ENCODE results near the gene OOEP.

The OOEP gene

GRCh38 chr6:73388800-73389512 lies 19.3 kb upstream of the OOEP start (continued):
- peak; percentile 83 for TF ChIP-seq ZNF654 (tag by site-specific recombination; IDR thresholded peaks at IDR 0.05; ENCODE audit: low read depth)
- peak; percentile 35; the same call in 1 of the 2 replicates for TF ChIP-seq ZXDB (tag by site-specific recombination; IDR thresholded peaks at IDR 0.05)
- TF ChIP-seq WT1 (tag by site-specific recombination; IDR thresholded peaks at IDR 0.05), result no peak
- TF ChIP-seq ZNF202 (tag by site-specific recombination; IDR thresholded peaks at IDR 0.05; ENCODE audit: borderline replicate concordance), result no peak
- TF ChIP-seq ZNF558 (tag by site-specific recombination; IDR thresholded peaks at IDR 0.05), result no peak
- no peak for TF ChIP-seq ZSCAN23 (tag by site-specific recombination; IDR thresholded peaks at IDR 0.05)
- 0 out of 2 replicates have a peak, but pooled peaks have one; percentile 14 for TF ChIP-seq ZNF629 (tag by site-specific recombination; IDR thresholded peaks at IDR 0.05)
- TF ChIP-seq ZNF350 (tag by site-specific recombination; IDR thresholded peaks at IDR 0.05), result no peak
- peak; percentile 89 for TF ChIP-seq GLIS2 (tag by site-specific recombination; IDR thresholded peaks at IDR 0.05)
- no peak for TF ChIP-seq ZNF223 (tag by site-specific recombination; IDR thresholded peaks at IDR 0.05)
- no peak for TF ChIP-seq ZNF785 (tag by site-specific recombination; IDR thresholded peaks at IDR 0.05)
- TF ChIP-seq PRDM1 (tag by site-specific recombination; IDR thresholded peaks at IDR 0.05), result 0 out of 2 replicates have a peak, but pooled peaks have one; percentile 25
- peak; percentile 97 for TF ChIP-seq ZBTB48 (tag by site-specific recombination; IDR thresholded peaks at IDR 0.05)
- TF ChIP-seq ZNF692 (tag by site-specific recombination; IDR thresholded peaks at IDR 0.05), result no peak
- TF ChIP-seq SP3 (tag by site-specific recombination; IDR thresholded peaks at IDR 0.05), result 0 out of 2 replicates have a peak, but pooled peaks have one; percentile 12
- no peak for TF ChIP-seq ZNF639 (tag by site-specific recombination; IDR thresholded peaks at IDR 0.05)
- TF ChIP-seq, protein P1, sequence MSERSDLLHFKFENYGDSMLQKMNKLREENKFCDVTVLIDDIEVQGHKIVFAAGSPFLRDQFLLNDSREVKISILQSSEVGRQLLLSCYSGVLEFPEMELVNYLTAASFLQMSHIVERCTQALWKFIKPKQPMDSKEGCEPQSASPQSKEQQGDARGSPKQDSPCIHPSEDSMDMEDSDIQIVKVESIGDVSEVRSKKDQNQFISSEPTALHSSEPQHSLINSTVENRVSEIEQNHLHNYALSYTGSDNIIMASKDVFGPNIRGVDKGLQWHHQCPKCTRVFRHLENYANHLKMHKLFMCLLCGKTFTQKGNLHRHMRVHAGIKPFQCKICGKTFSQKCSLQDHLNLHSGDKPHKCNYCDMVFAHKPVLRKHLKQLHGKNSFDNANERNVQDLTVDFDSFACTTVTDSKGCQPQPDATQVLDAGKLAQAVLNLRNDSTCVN (tag by site-specific recombination; optimal IDR thresholded peaks at IDR 0.05), result peak; percentile 36
- peak; percentile 76; the same call in 1 of the 2 replicates for TF ChIP-seq KLF7 (tag by site-specific recombination; IDR thresholded peaks at IDR 0.05; ENCODE audit: borderline replicate concordance)
- TF ChIP-seq ZNF645 (tag by site-specific recombination; IDR thresholded peaks at IDR 0.05), result no peak
- TF ChIP-seq ZSCAN16 (tag by site-specific recombination; IDR thresholded peaks at IDR 0.05), result no peak
- TF ChIP-seq ZNF211 (tag by site-specific recombination; IDR thresholded peaks at IDR 0.05; ENCODE audit: low read depth), result no peak
- peak; percentile 25; the same call in 1 of the 2 replicates for TF ChIP-seq TCF7L2 (IDR thresholded peaks at IDR 0.05; ENCODE audit: borderline replicate concordance, low read depth, low read length)
- TF ChIP-seq ZSCAN5A (tag by site-specific recombination; IDR thresholded peaks at IDR 0.05), result no peak
- no peak for TF ChIP-seq KLF10 (tag by site-specific recombination; IDR thresholded peaks at IDR 0.05)
- no peak for TF ChIP-seq ZNF292 (tag by site-specific recombination; IDR thresholded peaks at IDR 0.05; ENCODE audit: borderline replicate concordance, low read depth)
- peak; percentile 78; the same call in 1 of the 2 replicates for TF ChIP-seq ZNF600 (tag by site-specific recombination; IDR thresholded peaks at IDR 0.05)
- no peak for TF ChIP-seq ZNF175 (tag by site-specific recombination; IDR thresholded peaks at IDR 0.05)
- TF ChIP-seq, protein P2, sequence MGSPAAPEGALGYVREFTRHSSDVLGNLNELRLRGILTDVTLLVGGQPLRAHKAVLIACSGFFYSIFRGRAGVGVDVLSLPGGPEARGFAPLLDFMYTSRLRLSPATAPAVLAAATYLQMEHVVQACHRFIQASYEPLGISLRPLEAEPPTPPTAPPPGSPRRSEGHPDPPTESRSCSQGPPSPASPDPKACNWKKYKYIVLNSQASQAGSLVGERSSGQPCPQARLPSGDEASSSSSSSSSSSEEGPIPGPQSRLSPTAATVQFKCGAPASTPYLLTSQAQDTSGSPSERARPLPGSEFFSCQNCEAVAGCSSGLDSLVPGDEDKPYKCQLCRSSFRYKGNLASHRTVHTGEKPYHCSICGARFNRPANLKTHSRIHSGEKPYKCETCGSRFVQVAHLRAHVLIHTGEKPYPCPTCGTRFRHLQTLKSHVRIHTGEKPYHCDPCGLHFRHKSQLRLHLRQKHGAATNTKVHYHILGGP (tag by site-specific recombination; IDR thresholded peaks at IDR 0.05), result no peak
- peak; percentile 49; the same call in 1 of the 2 replicates for TF ChIP-seq ZNF843 (tag by site-specific recombination; IDR thresholded peaks at IDR 0.05)
- TF ChIP-seq, protein P3, sequence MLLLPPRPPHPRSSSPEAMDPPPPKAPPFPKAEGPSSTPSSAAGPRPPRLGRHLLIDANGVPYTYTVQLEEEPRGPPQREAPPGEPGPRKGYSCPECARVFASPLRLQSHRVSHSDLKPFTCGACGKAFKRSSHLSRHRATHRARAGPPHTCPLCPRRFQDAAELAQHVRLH (tag by site-specific recombination; IDR thresholded peaks at IDR 0.05), result no peak
- TF ChIP-seq ZNF391 (tag by site-specific recombination; IDR thresholded peaks at IDR 0.05; ENCODE audit: borderline replicate concordance, low read depth), result 0 out of 2 replicates have a peak, but pooled peaks have one; percentile 56
- no peak for TF ChIP-seq ZNF121 (tag by site-specific recombination; IDR thresholded peaks at IDR 0.05)
- no peak for TF ChIP-seq ZNF366 (tag by site-specific recombination; conservative IDR thresholded peaks at IDR 0.05)
